Endothelial cell (in vitro differentiated cells): ENCODE results near the gene CTNNA1. TPM values are rescaled to one million over a fixed set of nuclear protein-coding genes. Genes with fewer than 3 reads are reported as not detected.

ENCODE experiments used
- DNase-seq: peaks from one replicate; pipeline ENCODE4 v3.0.0; 2021; ENCODE audit warnings: low spot score
- H3K27ac Mint-ChIP-seq: one replicate; pipeline ENCODE4 v1.8.0; 2021; ENCODE audit warnings: mixed read lengths, inconsistent platforms; ENCODE audit not compliant: unreplicated experiment
- H3K27me3 Mint-ChIP-seq: one replicate; pipeline ENCODE4 v1.8.0; 2021; ENCODE audit warnings: mild to moderate bottlenecking, moderate library complexity, mixed read lengths, inconsistent platforms; ENCODE audit not compliant: unreplicated experiment
- H3K36me3 Mint-ChIP-seq: one replicate; pipeline ENCODE4 v1.8.0; 2021; ENCODE audit warnings: mild to moderate bottlenecking, low read depth, mixed read lengths, inconsistent platforms; ENCODE audit not compliant: unreplicated experiment
- H3K4me1 Mint-ChIP-seq: one replicate; pipeline ENCODE4 v1.8.0; 2021; ENCODE audit warnings: mild to moderate bottlenecking, mixed read lengths, inconsistent platforms; ENCODE audit not compliant: unreplicated experiment
- H3K4me3 Mint-ChIP-seq: one replicate; pipeline ENCODE4 v1.8.0; 2021; ENCODE audit warnings: mild to moderate bottlenecking, mixed read lengths, inconsistent platforms; ENCODE audit not compliant: unreplicated experiment
- H3K9me3 Mint-ChIP-seq: one replicate; pipeline ENCODE4 v1.8.0; 2021; ENCODE audit warnings: mixed read lengths, inconsistent platforms; ENCODE audit not compliant: unreplicated experiment
- total RNA-seq: library from RNA; stranded (reverse); fragmentation: NEBNext Ultra II Directional; extraction: Animal tissue kit (Norgen Biotek cat#: 25700); gene quantifications from one replicate; pipeline ENCODE4 v1.2.1, GENCODE V29; 2021; ENCODE audit not compliant: unreplicated experiment
- TF ChIP-seq, protein P1 (sequence below): fragments of 200-600 bp; sonication (generic); IDR thresholded peaks from one replicate; pipeline ENCODE4 v1.5.0; 2021; ENCODE audit warnings: antibody characterized with exemption; ENCODE audit not compliant: unreplicated experiment

The CTNNA1 gene
- total RNA-seq, 1 donor from 2014 or later, result 521 TPM

DNA sequence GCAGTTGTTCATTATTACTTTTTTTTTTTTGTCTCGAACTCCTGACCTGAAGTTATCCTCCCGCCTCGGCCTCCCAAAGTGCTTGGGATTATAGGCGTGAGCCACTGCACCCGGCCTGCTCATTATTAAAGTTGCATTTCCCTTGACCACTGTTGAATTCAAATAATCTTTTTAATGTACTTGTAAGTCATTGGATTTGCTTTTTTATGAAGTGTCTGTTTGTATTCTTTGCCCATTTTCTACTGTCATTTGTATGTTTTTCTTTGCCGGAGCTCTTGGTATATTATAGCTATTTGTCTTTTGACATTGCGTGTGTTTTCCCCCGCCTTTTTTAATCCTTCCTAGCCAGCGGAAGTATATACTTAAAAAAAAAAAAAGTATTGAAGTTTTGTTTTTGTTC is 99.9 kb downstream of the CTNNA1 start:
- H3K4me1 Mint-ChIP-seq, result peaks cover 51% of the 10 kb centered on the region
- no peak overlapping the region for H3K4me3 Mint-ChIP-seq
- H3K9me3 Mint-ChIP-seq, result no peaks in the 10 kb centered on the region
- TF ChIP-seq, protein P1, sequence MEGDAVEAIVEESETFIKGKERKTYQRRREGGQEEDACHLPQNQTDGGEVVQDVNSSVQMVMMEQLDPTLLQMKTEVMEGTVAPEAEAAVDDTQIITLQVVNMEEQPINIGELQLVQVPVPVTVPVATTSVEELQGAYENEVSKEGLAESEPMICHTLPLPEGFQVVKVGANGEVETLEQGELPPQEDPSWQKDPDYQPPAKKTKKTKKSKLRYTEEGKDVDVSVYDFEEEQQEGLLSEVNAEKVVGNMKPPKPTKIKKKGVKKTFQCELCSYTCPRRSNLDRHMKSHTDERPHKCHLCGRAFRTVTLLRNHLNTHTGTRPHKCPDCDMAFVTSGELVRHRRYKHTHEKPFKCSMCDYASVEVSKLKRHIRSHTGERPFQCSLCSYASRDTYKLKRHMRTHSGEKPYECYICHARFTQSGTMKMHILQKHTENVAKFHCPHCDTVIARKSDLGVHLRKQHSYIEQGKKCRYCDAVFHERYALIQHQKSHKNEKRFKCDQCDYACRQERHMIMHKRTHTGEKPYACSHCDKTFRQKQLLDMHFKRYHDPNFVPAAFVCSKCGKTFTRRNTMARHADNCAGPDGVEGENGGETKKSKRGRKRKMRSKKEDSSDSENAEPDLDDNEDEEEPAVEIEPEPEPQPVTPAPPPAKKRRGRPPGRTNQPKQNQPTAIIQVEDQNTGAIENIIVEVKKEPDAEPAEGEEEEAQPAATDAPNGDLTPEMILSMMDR, result no peak
- H3K27me3 Mint-ChIP-seq, result peaks cover 3% of the 10 kb centered on the region
- H3K27ac Mint-ChIP-seq, result peak overlapping the region; percentile 72
- H3K36me3 Mint-ChIP-seq, result no peaks in the 10 kb centered on the region
- no peak for DNase-seq

DNA sequence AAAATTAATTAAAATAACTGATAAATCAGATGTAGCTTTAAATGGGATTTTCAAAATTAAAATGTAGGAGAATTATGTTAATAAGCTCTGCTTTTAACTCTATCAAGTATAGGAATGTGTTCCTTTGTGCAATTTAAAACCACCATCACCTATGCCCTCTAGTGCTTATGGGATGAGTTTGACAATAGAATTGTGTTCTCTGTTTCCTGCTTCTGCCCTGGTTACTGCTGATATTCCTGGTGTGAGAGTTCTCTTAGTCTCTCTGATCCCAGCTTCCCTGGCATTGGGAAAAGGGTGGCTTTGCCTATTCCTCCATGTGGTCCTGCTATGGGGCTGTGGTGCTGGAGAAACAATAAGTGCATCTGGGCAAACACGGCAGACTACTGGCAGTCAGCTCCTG is 113.8 kb downstream of the CTNNA1 start:
- Mint-ChIP-seq H3K4me3 (no peak overlapping the region), H3K36me3 (peaks cover 18% of the 10 kb centered on the region), H3K27ac (peak overlapping the region; percentile 72), H3K4me1 (peaks cover 45% of the 10 kb centered on the region), H3K27me3 (no peaks in the 10 kb centered on the region), H3K9me3 (no peaks in the 10 kb centered on the region)
- no peak for DNase-seq
- TF ChIP-seq, protein P1, result no peak

DNA sequence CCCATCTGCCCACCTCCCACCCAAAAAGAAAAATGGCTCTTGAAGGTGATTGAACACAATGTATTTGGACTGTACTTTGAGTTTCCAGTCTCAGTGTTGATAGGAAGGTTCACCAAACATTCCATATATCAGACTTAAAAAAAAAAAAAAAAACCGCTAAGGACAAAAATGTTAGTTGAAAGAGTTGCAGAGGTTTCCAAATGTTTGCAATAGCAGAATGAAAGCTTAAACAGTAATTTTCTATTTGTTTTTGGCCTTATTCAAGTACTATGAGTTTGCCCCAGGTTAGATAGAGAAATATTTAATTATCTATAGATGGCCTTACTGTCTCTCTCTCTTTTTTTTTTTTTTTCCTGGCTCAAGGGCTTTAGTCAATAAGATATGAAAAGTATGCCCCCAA is 115.8 kb downstream of the CTNNA1 start:
- TF ChIP-seq, protein P1, result no peak
- peaks cover 62% of the 10 kb centered on the region for H3K4me1 Mint-ChIP-seq
- no peak overlapping the region for H3K4me3 Mint-ChIP-seq
- no peaks in the 10 kb centered on the region for H3K27me3 Mint-ChIP-seq
- DNase-seq, result no peak
- peaks cover 11% of the 10 kb centered on the region for H3K36me3 Mint-ChIP-seq
- H3K27ac Mint-ChIP-seq, result no peak overlapping the region
- no peaks in the 10 kb centered on the region for H3K9me3 Mint-ChIP-seq

DNA sequence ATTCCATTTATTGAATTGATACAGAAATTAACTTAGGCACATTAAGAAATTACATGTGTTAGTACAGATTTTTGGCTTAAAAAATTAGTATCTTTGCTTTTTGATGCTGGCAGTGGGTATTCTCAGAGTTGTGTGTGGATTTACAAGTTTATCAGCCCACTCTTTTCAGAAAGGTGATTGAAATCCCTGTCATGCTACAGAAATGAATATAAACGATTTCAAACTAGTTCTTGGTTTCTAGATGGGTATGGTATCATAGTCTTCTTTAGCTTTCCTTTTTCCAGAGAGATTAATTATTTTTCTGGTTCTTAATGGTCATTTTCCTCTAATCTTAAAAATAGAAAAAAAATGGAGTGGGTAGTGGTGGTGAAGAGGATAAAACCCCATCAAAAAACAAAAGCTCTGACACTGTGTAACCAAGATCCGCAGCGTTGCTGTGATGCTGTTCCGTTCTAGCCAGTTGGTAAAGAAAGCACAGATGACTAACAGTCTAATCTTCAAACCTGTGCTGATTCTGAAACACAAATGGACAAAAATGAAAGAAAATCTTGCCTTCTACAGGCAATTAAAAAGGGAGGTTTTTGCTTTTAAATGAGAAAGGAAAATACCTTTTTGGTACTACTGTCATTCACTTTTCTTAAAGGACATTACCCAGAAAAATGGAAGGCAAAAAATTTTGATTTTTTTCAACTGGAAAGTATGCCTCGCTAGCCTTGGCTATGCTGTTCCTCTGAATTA is 116.7 kb downstream of the CTNNA1 start:
- no peak overlapping the region for H3K4me3 Mint-ChIP-seq
- H3K9me3 Mint-ChIP-seq, result no peaks in the 10 kb centered on the region
- TF ChIP-seq, protein P1, result no peak
- DNase-seq, result no peak
- H3K36me3 Mint-ChIP-seq, result peaks cover 6% of the 10 kb centered on the region
- H3K27me3 Mint-ChIP-seq, result peaks cover 2% of the 10 kb centered on the region
- H3K4me1 Mint-ChIP-seq, result peaks cover 71% of the 10 kb centered on the region
- H3K27ac Mint-ChIP-seq, result no peak overlapping the region

DNA sequence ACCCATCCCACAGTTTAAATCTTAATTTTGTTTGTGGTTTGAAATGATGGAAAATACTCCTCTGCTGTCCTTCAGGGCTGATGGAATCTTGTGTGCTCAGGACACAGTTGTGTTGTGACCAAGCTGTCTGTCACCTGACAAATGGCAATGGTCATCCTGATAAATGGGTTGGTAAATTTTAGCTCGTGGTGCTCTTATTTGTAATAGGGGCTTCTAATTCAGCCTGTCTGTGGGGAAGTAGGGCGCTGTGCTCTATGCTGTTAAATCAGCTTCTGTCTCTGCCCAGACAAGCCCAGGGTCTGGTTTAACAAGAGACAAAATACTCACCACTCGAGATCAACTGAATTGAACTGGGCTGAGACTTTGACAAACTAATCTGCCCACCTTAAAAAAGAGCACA is 117.4 kb downstream of the CTNNA1 start:
- peaks cover 2% of the 10 kb centered on the region for H3K27me3 Mint-ChIP-seq
- DNase-seq, result no peak
- peaks cover 78% of the 10 kb centered on the region for H3K4me1 Mint-ChIP-seq
- no peaks in the 10 kb centered on the region for H3K9me3 Mint-ChIP-seq
- peaks cover 6% of the 10 kb centered on the region for H3K36me3 Mint-ChIP-seq
- peak overlapping the region; percentile 46 for H3K27ac Mint-ChIP-seq
- H3K4me3 Mint-ChIP-seq, result no peak overlapping the region
- TF ChIP-seq, protein P1, result no peak
